Measurements from ENCODE around the gene IKZF1. TPM values are rescaled to one million over a fixed set of nuclear protein-coding genes. Genes with fewer than 3 reads are reported as not detected.

IKZF1 gene
- polyA plus RNA-seq (2013, experiment 1 of 2) = 1.1 TPM
- polyA plus RNA-seq (2013, experiment 2 of 2) = 2.9 TPM

- no peaks in the 10 kb centered on the region for H3K9me3 ChIP-seq (ENCODE audit: insufficient read depth, low read depth, low read length)
- H3K36me3 ChIP-seq (ENCODE audit: insufficient read depth, low read length) = no peaks in the 10 kb centered on the region
- no peak within 1 kb of the TSS for H3K27ac ChIP-seq (ENCODE audit: low read depth, low read length)
- H3K4me3 ChIP-seq (ENCODE audit: low read length) = peak within 1 kb of the TSS; percentile 59
- H3K9ac ChIP-seq (ENCODE audit: low read depth, low read length) = peak within 1 kb of the TSS; percentile 41; the same call in 1 of the 2 replicates
- H3K4me1 ChIP-seq (ENCODE audit: insufficient read depth, low read length) = peaks cover 9% of the 10 kb centered on the region; the same call in 1 of the 2 replicates
- under 1% methylated on average over 107 of the region's 107 CpGs for WGBS
- H3K27me3 ChIP-seq (ENCODE audit: insufficient read depth, low read length) = peaks cover 81% of the 10 kb centered on the region
These were observed at the start of gene IKZF1 for GRCh38 chr7:50304129-50304910. TSS of gene IKZF1 (plus strand) at chr7:50304716. CDS start at chr7:50319062, 14,346 bp downstream.

DNA sequence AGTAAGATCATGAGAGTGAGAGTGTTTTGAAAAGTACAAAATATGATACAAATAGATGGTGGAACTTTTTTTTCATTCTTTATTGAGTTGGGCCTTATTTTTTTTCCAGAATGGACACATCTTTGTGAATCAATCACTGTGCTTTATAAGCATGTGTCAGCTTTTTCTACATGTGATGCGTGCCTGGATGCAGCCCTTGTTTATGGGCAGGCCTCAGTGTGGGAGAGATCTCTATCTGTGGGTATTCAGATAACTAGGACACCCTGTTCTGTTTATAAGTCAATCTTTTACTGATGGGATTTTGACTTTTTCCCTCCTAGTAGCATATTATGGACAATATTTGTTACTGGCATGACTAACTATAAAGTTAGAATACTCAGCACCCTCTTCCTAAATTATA lies 42.9 kb upstream of the IKZF1 start:
- Histone ChIP-seq H3K4me3 (ENCODE audit: low read length) (no peak overlapping the region), H3K27me3 (ENCODE audit: insufficient read depth, low read length) (no peaks in the 10 kb centered on the region), H3K9ac (ENCODE audit: low read depth, low read length) (no peak overlapping the region), H3K36me3 (ENCODE audit: insufficient read depth, low read length) (no peaks in the 10 kb centered on the region), H3K4me1 (ENCODE audit: insufficient read depth, low read length) (peaks cover 2% of the 10 kb centered on the region; the same call in 1 of the 2 replicates), H3K27ac (ENCODE audit: low read depth, low read length) (no peak overlapping the region), H3K9me3 (ENCODE audit: insufficient read depth, low read depth, low read length) (no peaks in the 10 kb centered on the region)
- WGBS = 96% methylated on average over 1 of the region's 1 CpG

GRCh38 chr7:50262446-50262845 lies 42.1 kb upstream of the IKZF1 start:
- Histone ChIP-seq H3K27ac (ENCODE audit: low read depth, low read length) (no peak overlapping the region), H3K9me3 (ENCODE audit: insufficient read depth, low read depth, low read length) (no peaks in the 10 kb centered on the region), H3K27me3 (ENCODE audit: insufficient read depth, low read length) (no peaks in the 10 kb centered on the region), H3K9ac (ENCODE audit: low read depth, low read length) (no peak overlapping the region), H3K4me1 (ENCODE audit: insufficient read depth, low read length) (peaks cover 4% of the 10 kb centered on the region; the same call in 1 of the 2 replicates), H3K4me3 (ENCODE audit: low read length) (no peak overlapping the region), H3K36me3 (ENCODE audit: insufficient read depth, low read length) (no peaks in the 10 kb centered on the region)
- 91% methylated on average over 2 of the region's 2 CpGs for WGBS

DNA sequence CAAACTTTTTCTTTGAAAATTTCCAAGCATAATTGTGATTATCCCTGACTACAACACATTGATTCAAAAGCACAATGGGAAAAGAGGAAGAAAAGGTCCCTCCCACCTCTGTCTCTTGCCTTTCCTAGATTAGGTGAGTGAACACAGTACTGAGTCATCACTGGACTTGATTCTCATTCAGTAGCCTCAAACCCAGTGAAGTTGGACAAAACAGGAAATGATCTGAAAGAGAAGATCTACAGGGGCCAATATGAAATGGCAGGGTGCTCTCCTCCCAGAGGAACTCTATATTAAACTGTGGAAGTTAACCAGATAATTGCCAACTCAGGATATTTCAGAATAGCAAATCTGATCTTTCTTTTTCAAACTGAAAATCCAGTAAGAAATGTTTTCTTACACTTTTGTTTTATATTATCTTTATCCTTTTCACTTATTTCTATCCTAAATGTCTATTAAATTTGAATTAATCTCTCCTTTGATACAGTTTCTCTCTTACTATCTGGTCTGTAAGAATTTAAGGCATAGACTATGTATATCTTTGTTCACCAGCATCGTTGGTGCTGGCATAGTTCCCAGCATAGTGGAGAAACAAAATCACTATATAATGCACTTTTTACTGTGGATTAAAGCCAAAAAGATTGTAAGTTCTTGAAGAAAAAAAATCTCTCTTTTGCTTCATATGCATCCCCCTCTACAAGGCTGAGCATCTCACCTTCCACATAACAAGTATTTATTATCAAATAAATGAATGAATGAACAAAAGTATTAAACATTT lies 41.4 kb upstream of the IKZF1 start:
- no peaks in the 10 kb centered on the region for H3K36me3 ChIP-seq (ENCODE audit: insufficient read depth, low read length)
- H3K27ac ChIP-seq (ENCODE audit: low read depth, low read length) = no peak overlapping the region
- H3K9me3 ChIP-seq (ENCODE audit: insufficient read depth, low read depth, low read length) = no peaks in the 10 kb centered on the region
- no peak overlapping the region for H3K9ac ChIP-seq (ENCODE audit: low read depth, low read length)
- H3K4me1 ChIP-seq (ENCODE audit: insufficient read depth, low read length) = peaks cover 4% of the 10 kb centered on the region; the same call in 1 of the 2 replicates
- no peak overlapping the region for H3K4me3 ChIP-seq (ENCODE audit: low read length)
- no peaks in the 10 kb centered on the region for H3K27me3 ChIP-seq (ENCODE audit: insufficient read depth, low read length)
- no CpG with 5 or more reads among the region's 1 CpG for WGBS

GRCh38 chr7:50264908-50265307 lies 39.6 kb upstream of the IKZF1 start:
- no peak overlapping the region for H3K27ac ChIP-seq (ENCODE audit: low read depth, low read length)

GRCh38 chr7:50265968-50266634 lies 38.4 kb upstream of the IKZF1 start:
- no peak overlapping the region for H3K4me3 ChIP-seq (ENCODE audit: low read length)
- no peaks in the 10 kb centered on the region for H3K36me3 ChIP-seq (ENCODE audit: insufficient read depth, low read length)
- WGBS = 88% methylated on average over 6 of the region's 6 CpGs
- no peak overlapping the region for H3K27ac ChIP-seq (ENCODE audit: low read depth, low read length)
- peaks cover 4% of the 10 kb centered on the region; the same call in 1 of the 2 replicates for H3K4me1 ChIP-seq (ENCODE audit: insufficient read depth, low read length)
- no peak overlapping the region for H3K9ac ChIP-seq (ENCODE audit: low read depth, low read length)
- no peaks in the 10 kb centered on the region for H3K27me3 ChIP-seq (ENCODE audit: insufficient read depth, low read length)
- H3K9me3 ChIP-seq (ENCODE audit: insufficient read depth, low read depth, low read length) = no peaks in the 10 kb centered on the region

More at GRCh38 chr7:50264908-50265307, 39.6 kb upstream of the IKZF1 start:
- Histone ChIP-seq H3K4me3 (ENCODE audit: low read length) (no peak overlapping the region), H3K4me1 (ENCODE audit: insufficient read depth, low read length) (peaks cover 4% of the 10 kb centered on the region; the same call in 1 of the 2 replicates), H3K9ac (ENCODE audit: low read depth, low read length) (no peak overlapping the region), H3K36me3 (ENCODE audit: insufficient read depth, low read length) (no peaks in the 10 kb centered on the region), H3K27me3 (ENCODE audit: insufficient read depth, low read length) (no peaks in the 10 kb centered on the region), H3K9me3 (ENCODE audit: insufficient read depth, low read depth, low read length) (no peaks in the 10 kb centered on the region)
- 94% methylated on average over 2 of the region's 3 CpGs for WGBS

DNA sequence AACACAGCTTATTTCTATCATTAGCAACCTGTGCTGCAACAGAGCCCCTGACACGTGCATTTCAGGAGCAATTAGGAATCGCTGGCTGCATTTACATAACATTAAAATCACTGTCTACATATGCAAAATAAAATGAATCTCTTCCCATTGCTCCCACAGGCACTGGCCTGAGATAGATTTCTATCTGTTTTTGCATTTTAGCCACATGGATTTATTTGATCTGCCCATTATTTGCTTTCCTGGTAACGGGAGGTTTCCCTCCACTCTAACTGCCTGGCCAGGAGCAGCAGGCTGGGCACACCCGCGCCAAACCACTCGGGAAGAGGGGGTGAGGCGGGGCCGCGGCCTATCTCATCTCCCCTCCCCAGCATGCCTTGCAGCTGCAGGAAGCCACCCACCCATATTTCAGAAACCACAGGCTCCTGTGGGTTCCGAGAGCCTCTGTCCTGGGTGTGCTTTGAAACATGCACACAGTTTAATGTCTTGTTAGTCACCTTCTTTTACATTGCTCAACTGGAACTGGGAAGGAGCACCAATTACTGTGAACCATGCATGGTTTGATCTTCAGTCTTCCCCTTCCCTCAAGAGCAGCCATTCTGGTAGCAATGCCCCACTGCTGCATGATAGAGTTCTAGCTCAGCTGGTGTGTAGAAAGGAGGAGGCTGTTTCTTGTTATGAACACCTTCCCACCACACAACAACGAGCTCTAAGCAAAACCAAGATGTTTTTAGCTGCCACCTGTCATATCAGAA lies 37.7 kb upstream of the IKZF1 start:
- Histone ChIP-seq H3K4me3 (ENCODE audit: low read length) (no peak overlapping the region), H3K9ac (ENCODE audit: low read depth, low read length) (no peak overlapping the region), H3K9me3 (ENCODE audit: insufficient read depth, low read depth, low read length) (no peaks in the 10 kb centered on the region), H3K27ac (ENCODE audit: low read depth, low read length) (no peak overlapping the region), H3K27me3 (ENCODE audit: insufficient read depth, low read length) (no peaks in the 10 kb centered on the region), H3K4me1 (ENCODE audit: insufficient read depth, low read length) (peaks cover 4% of the 10 kb centered on the region; the same call in 1 of the 2 replicates), H3K36me3 (ENCODE audit: insufficient read depth, low read length) (no peaks in the 10 kb centered on the region)
- WGBS = 78% methylated on average over 11 of the region's 11 CpGs

- Histone ChIP-seq H3K36me3 (ENCODE audit: insufficient read depth, low read length) (no peaks in the 10 kb centered on the region), H3K9me3 (ENCODE audit: insufficient read depth, low read depth, low read length) (no peaks in the 10 kb centered on the region), H3K9ac (ENCODE audit: low read depth, low read length) (no peak overlapping the region), H3K27ac (ENCODE audit: low read depth, low read length) (no peak overlapping the region), H3K4me1 (ENCODE audit: insufficient read depth, low read length) (peaks cover 4% of the 10 kb centered on the region; the same call in 1 of the 2 replicates), H3K4me3 (ENCODE audit: low read length) (no peak overlapping the region), H3K27me3 (ENCODE audit: insufficient read depth, low read length) (no peaks in the 10 kb centered on the region)
- 90% methylated on average over 2 of the region's 2 CpGs for WGBS
These were observed 36.9 kb upstream of the IKZF1 start for GRCh38 chr7:50267525-50268041.

DNA sequence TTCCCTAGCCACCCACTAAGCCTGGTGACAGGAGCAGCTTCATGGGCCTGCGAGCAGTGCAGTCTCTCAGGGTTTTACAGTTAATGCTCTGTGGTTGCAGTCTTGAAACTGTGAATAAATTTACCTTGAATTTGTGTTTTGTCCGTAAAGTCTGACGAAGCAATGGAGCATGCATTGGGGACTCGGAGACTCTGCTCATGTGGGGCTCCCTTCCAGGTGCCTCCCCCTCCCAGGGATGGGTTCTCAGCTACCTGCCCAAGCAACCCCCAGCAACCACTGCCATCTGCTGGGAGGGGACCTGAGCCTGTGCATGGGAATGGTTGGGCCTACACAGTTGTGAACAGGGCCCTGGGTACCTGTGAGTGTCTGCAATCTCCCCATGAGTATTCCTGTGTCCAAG lies 36.3 kb upstream of the IKZF1 start:
- H3K36me3 ChIP-seq (ENCODE audit: insufficient read depth, low read length) = no peaks in the 10 kb centered on the region
- no peak overlapping the region for H3K27ac ChIP-seq (ENCODE audit: low read depth, low read length)
- H3K9me3 ChIP-seq (ENCODE audit: insufficient read depth, low read depth, low read length) = no peaks in the 10 kb centered on the region
- H3K4me1 ChIP-seq (ENCODE audit: insufficient read depth, low read length) = peaks cover 4% of the 10 kb centered on the region; the same call in 1 of the 2 replicates
- 97% methylated on average over 4 of the region's 4 CpGs for WGBS
- H3K4me3 ChIP-seq (ENCODE audit: low read length) = no peak overlapping the region
- H3K9ac ChIP-seq (ENCODE audit: low read depth, low read length) = no peak overlapping the region
- H3K27me3 ChIP-seq (ENCODE audit: insufficient read depth, low read length) = no peaks in the 10 kb centered on the region

GRCh38 chr7:50268990-50269389 lies 35.5 kb upstream of the IKZF1 start:
- Histone ChIP-seq H3K4me1 (ENCODE audit: insufficient read depth, low read length) (peaks cover 4% of the 10 kb centered on the region; the same call in 1 of the 2 replicates), H3K9ac (ENCODE audit: low read depth, low read length) (no peak overlapping the region), H3K27me3 (ENCODE audit: insufficient read depth, low read length) (no peaks in the 10 kb centered on the region), H3K36me3 (ENCODE audit: insufficient read depth, low read length) (no peaks in the 10 kb centered on the region), H3K9me3 (ENCODE audit: insufficient read depth, low read depth, low read length) (no peaks in the 10 kb centered on the region), H3K27ac (ENCODE audit: low read depth, low read length) (no peak overlapping the region), H3K4me3 (ENCODE audit: low read length) (no peak overlapping the region)
- WGBS = 92% methylated on average over 3 of the region's 3 CpGs
